ENCODE measurements around the gene RBMS3. TPM values are rescaled to one million over a fixed set of nuclear protein-coding genes. Genes with fewer than 3 reads are reported as not detected.

RBMS3 gene
- total and polyA plus RNA-seq, 2 of the 8 experiments (the other 6 are each of a cell fraction or from before 2014, with no cell fraction given) = 3.7 to 6.9 TPM

DNA sequence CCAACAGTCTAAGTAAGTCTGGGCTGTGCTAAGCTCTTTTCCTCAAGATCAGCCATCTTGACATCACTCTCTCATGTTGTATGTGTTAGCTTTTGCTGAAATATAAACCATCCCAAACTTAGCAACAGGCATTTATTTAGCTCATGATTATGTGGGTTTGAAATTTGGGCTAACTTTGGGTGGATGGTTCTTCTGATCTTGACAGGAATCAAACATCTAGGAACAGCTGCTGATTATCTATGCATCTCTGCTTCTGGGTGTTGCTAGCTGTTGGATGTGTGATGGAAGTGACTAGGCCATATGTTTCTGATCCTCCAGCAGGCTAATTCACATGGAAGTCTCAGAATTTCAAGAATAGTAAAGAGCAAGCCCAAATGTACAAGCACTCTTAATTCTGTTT, 710.3 kb downstream of the RBMS3 start:
- H3K23ac ChIP-seq (ENCODE audit: insufficient read length) = no peak overlapping the region
- no peak overlapping the region for H3K18ac ChIP-seq (ENCODE audit: extremely low read depth, low read length)
- no peak overlapping the region for H2BK5ac ChIP-seq (ENCODE audit: low read depth, low read length)
- H3K4me1 ChIP-seq (replicated peaks in 1 of 4; ENCODE audit: control insufficient read depth in 3 of 4, insufficient read depth in 4 of 4, low read length in 3 of 4) = no peaks in the 10 kb centered on the region
- H2BK20ac ChIP-seq (ENCODE audit: low read length) = no peak overlapping the region
- H4K8ac ChIP-seq (ENCODE audit: extremely low read depth, insufficient read depth, low read length) = no peak overlapping the region
- H2BK120ac ChIP-seq (replicated peaks; ENCODE audit: low read depth, low read length) = no peak overlapping the region
- no peak overlapping the region for H3K4me3 ChIP-seq (ENCODE audit: extremely low read depth in 1 of 4, insufficient read depth in 2 of 4, low read depth in 3 of 4, low read length in 4 of 4)
- H2BK15ac ChIP-seq (ENCODE audit: low read length) = no peak overlapping the region
- H3K14ac ChIP-seq (ENCODE audit: insufficient read length) = no peak overlapping the region
- H3K79me2 ChIP-seq (ENCODE audit: control insufficient read depth in 1 of 2, insufficient read depth in 2 of 2, low read length in 2 of 2) = no peaks in the 10 kb centered on the region
- no peaks in the 10 kb centered on the region for H4K20me1 ChIP-seq (replicated peaks in 1 of 2; ENCODE audit: control insufficient read depth in 1 of 2, insufficient read depth in 2 of 2, low read length in 2 of 2)
- H3K4me2 ChIP-seq (ENCODE audit: insufficient read depth in 1 of 2, low read depth in 2 of 2, low read length in 2 of 2) = no peak overlapping the region
- H4K5ac ChIP-seq (ENCODE audit: insufficient read length, low read depth, low read length) = no peak overlapping the region
- H3K9me3 ChIP-seq (ENCODE audit: insufficient read depth in 2 of 2, low read depth in 1 of 2, low read length in 1 of 2) = peaks cover 2 to 6% of the 10 kb centered on the region in 2 experiments; a peak in 1 of 4 replicates
- no peaks in the 10 kb centered on the region for H3K36me3 ChIP-seq (ENCODE audit: control insufficient read depth in 2 of 4, insufficient read depth in 4 of 4, low read length in 3 of 4)
- ChIA-PET POLR2A (ENCODE audit: partially characterized antibody) (no interaction called here), CTCF (ENCODE audit: partially characterized antibody) (interaction anchor here (0.9 kb wide), 1 partner anchor 21 kb away, joined by 3 read pairs; no protein-coding TSS in a partner anchor)
- H4K91ac ChIP-seq (replicated peaks; ENCODE audit: insufficient read length, low read length) = no peak overlapping the region
- H3K27me3 ChIP-seq (replicated peaks in 1 of 4; ENCODE audit: control insufficient read depth in 3 of 4, extremely low read depth in 1 of 4, insufficient read depth in 3 of 4, low read length in 3 of 4) = no peaks in the 10 kb centered on the region
- no peak overlapping the region for H3K9ac ChIP-seq (replicated peaks in 1 of 4; ENCODE audit: extremely low read depth in 1 of 4, low read depth in 3 of 4, low read length in 3 of 4)
- H3K79me1 ChIP-seq (ENCODE audit: low read depth, low read length) = no peaks in the 10 kb centered on the region
- H3K27ac ChIP-seq (ENCODE audit: low read depth, low read length) = no peak overlapping the region
- no peak overlapping the region for H2AFZ ChIP-seq (ENCODE audit: low read length)
- H3K56ac ChIP-seq (replicated peaks; ENCODE audit: insufficient read length, low read depth, low read length) = no peak overlapping the region
- no peak overlapping the region for H2BK12ac ChIP-seq (ENCODE audit: low read depth, low read length)
- FAIRE-seq (peak; percentile 32), DNase-seq (ENCODE audit: low read depth in 1 of 2, low spot score in 2 of 2) (no peak)
- TF ChIP-seq SP2 (IDR thresholded peaks at IDR 0.05; ENCODE audit: low read length) = no peak
- no peak for TF ChIP-seq GABPA (IDR thresholded peaks at IDR 0.05; ENCODE audit: borderline replicate concordance, insufficient read depth, low read length)
- TF ChIP-seq NRF1 (IDR thresholded peaks at IDR 0.05; ENCODE audit: low read depth, low read length) = no peak
- TF ChIP-seq YY1 (IDR thresholded peaks at IDR 0.05; ENCODE audit: low read depth, low read length) = no peak
- H2AK5ac ChIP-seq (ENCODE audit: low read depth, low read length) = no peak overlapping the region
- H3K23me2 ChIP-seq (ENCODE audit: low read depth, low read length) = no peaks in the 10 kb centered on the region
- no peak overlapping the region for H3K4ac ChIP-seq (replicated peaks; ENCODE audit: insufficient read length, low read depth, low read length)
